Measurements from ENCODE around the gene ACIN1.

DNA sequence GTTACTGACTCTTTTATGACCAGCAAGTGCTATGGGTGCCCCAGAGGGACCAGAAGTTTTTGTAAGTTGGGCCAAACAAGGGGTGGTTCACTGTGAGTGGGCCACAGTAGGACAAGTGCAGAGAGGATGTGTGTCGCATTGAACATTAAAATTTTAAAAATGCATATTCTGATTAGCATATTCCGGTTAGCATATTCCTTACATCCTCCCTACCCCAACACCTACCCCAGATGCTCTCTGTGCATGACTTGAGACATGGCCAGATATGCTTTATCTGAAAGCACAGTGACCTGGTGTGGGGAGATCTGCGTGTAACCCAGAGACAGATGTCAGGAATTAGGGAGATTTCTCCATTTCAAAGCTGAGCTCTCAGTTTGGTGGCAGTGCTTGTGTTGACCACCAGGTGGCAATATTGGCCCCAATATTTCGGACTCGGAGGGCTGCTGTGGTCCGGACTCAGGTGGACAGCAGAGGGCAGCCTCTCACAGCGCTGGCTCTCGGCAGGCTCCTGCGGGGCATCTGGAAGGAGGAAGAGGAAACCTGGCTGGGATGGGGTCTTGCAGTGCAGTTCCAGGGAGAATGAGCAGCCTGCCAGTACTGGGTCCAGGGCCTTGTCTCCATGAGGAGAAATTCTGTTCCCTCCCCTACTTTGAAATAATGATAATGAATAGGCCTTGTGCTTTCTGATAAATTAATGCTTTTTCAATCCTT is 25.8 kb upstream of the ACIN1 start:
- TF ChIP-seq, protein P1, sequence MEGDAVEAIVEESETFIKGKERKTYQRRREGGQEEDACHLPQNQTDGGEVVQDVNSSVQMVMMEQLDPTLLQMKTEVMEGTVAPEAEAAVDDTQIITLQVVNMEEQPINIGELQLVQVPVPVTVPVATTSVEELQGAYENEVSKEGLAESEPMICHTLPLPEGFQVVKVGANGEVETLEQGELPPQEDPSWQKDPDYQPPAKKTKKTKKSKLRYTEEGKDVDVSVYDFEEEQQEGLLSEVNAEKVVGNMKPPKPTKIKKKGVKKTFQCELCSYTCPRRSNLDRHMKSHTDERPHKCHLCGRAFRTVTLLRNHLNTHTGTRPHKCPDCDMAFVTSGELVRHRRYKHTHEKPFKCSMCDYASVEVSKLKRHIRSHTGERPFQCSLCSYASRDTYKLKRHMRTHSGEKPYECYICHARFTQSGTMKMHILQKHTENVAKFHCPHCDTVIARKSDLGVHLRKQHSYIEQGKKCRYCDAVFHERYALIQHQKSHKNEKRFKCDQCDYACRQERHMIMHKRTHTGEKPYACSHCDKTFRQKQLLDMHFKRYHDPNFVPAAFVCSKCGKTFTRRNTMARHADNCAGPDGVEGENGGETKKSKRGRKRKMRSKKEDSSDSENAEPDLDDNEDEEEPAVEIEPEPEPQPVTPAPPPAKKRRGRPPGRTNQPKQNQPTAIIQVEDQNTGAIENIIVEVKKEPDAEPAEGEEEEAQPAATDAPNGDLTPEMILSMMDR (conservative IDR thresholded peaks at IDR 0.05) = peak; percentile 99
- no peak for TF ChIP-seq ZFX (IDR thresholded peaks at IDR 0.05)

Measured in C4-2B (cell line).